CD4-positive, alpha-beta T cell treated with Interleukin-10 for 1 hour (primary cell): ENCODE measurements around the gene UGT1A7.
"Not testable (repeated sequence)": the region's sequence is repeated elsewhere in the genome, so short reads cannot be mapped to it uniquely, and the experiment has no call there.

Source experiments
- DNase-seq: peaks from one replicate; pipeline ENCODE4 v3.0.0-alpha.2; 2020

Gene UGT1A7

DNA sequence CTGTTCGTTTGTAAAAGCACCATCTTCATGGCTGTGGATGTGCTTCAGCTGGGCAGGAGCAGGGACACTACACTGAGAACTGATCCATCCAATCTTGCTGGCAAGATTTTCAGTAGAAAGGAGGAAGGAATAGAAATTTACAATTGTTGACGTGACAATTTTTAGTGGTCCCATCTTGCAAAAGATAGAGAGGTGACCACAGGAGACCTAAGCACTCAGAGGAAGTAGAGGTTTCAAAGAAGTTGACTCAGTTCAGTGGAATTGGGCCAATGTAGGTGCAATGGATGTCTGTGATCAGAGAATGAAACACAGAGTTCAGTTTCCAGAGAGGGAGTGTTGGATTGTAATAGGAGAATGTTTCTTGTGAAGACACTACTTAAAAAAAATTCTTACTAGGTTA lies 32.4 kb downstream of the UGT1A7 start:
- DNase-seq, result no peak

DNA sequence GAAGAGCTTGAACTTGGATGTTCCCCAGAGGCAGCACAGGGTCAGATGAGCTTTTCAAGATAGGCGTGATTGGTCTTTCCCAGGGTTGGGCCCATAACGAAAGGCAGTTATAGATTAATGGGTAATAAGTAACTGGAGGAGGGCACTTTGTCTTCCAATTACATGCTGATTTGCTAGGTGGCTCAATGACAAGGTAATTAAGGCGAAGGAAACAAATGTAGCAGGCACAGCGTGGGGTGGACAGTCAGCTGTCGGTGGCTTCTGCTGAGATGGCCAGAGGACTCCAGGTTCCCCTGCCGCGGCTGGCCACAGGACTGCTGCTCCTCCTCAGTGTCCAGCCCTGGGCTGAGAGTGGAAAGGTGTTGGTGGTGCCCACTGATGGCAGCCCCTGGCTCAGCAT lies 36.9 kb downstream of the UGT1A7 start, which contains the start of gene UGT1A4:
Gene UGT1A4, plus strand, starts transcription at position 185 of the 400 bp plus-strand sequence. Its CDS starts 85 bp downstream, at position 270.
- no peak for DNase-seq

DNA sequence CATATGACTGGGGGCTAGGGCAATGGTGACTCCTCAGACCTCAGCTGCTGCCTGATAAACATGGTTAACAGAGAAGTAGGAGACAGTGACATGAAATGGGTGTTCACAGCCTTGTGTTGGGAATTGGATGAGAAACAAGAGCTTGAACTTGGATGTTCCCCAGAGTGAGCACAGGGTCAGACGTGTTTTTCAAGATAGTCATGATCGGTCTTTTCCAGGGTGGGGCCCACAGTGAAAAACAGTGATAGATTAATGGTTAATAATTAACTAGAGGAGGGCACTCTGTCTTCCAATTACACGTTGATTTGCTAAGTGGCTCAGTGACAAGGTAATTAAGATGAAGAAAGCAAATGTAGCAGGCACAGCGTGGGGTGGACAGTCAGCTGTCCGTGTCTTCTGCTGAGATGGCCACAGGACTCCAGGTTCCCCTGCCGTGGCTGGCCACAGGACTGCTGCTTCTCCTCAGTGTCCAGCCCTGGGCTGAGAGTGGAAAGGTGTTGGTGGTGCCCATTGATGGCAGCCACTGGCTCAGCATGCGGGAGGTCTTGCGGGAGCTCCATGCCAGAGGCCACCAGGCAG lies 47.1 kb downstream of the UGT1A7 start, which contains the start of gene UGT1A3:
Gene UGT1A3, plus strand, starts transcription at position 320 of the 579 bp plus-strand sequence. Its CDS starts 85 bp downstream, at position 405.
- DNase-seq, result no peak

DNA sequence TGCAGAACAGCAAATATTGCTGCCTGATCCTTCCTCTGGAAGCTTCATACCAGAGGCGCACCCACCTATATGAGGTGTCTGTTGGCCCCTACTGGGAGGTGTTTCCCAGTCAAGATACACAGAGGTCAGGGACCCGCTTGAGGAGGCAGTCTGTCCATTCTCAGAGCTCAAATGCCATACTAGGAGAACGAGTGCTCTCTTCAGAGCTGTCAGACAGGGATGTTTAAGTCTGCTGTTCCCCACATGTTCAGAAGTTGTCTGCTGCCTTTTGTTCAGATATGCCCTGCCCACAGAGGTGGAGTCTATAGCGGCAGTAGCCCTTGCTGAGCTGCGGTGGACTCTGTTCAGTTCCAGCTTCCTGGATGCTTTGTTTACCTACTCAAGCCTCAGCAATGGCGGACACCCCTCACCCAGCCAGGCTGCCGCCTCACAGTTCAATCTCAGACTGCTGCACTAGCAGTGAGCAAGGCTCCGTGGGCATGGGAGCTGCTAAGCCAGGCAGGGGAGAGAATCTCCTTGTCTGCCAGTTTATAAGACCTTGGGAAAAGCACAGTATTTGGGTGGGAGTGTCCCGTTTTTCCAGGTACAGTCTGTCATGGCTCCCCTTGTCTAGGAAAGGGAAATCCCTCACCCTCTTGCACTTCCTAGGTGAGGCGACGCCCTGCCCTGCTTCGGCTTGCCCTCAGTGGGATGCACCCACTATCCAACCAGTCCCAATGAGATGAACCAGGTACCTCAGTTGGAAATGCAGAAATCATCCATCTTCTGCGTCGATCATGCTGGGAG lies 55.4 kb downstream of the UGT1A7 start:
- DNase-seq, result not testable (repeated sequence)

- DNase-seq, result no peak
These were observed 59.2 kb downstream of the UGT1A7 start for GRCh38 chr2:233740870-233741269.

- no peak for DNase-seq
These were observed 62.0 kb downstream of the UGT1A7 start for GRCh38 chr2:233743464-233744259.

DNA sequence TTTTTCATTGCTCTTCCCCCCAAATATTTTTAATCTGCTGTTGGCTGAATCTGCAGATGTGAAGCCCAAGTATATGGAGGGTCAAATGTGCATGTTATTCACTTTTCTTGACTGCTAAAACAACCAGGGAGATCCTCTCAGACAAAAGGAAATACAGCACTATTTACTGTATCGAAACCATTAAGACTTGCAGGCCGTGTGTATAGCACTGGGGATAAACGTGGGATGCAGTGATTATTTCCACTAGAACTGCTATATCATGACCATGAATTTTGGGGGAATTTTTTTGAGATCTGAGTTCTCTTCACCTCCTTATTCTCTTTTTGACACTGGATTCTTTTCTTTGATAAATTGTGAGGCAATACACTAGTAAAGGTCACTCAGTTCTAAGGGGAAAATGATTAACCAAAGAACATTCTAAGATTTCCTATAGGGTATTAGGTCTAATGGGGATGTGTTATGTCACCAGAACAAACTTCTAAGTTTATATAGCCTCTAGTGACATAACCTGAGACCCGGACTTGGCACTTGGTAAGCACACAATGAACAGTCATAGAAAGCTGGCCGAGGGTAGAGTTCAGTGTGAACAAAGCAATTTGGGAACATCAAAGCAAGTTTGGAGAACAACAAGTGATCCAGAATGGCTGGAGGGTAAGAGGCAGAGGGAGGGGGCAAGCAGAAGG lies 63.5 kb downstream of the UGT1A7 start:
- no peak for DNase-seq

- not testable (repeated sequence) for DNase-seq
These were observed 64.1 kb downstream of the UGT1A7 start for GRCh38 chr2:233745838-233746237.

DNA sequence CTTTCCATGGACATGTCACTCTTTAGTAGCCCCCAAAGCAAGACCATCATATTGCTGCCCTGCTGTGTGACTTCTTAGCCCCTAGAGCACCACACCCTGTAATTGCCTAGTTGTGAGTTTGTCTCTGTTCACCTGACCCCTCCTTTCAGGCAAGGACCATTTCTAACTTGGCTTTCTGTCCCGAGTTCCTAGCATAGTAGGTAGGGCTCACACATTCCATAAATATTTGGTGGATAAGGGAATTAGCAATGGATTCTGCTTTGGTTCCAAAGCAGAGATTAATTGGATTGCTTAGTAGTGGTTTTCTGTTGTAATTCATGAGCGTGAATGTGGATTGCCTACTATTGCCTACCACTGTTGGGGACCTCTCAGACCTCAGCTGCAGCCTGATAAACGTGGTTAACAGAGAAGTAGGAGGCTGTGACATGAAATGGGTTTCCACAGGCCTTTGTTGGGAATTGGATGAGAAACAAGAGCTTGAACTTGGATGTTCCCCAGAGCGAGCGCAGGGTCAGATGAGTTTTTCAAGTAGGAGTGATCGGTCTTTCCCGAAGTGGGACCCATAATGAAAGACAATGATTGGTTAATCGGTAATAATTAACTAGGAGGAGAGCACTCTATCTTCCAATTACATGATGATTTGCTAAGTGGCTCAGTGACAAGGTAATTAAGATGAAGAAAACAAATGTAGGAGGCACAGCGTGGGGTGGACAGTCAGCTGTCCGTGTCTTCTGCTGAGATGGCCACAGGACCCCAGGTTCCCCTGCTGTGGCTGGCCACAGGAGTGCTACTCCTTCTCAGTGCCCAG lies 65.0 kb downstream of the UGT1A7 start:
- DNase-seq, result no peak

DNA sequence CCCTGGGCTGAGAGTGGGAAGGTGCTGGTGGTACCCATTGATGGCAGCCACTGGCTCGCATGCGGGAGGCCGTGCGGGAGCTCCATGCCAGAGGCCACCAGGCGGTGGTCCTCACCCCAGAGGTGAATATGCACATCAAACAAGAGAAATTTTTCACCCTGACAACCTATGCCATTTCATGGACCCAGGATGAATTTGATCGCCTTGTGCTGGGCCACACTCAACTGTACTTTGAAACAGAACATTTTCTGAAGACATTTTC lies 65.5 kb downstream of the UGT1A7 start:
- DNase-seq, result no peak

DNA sequence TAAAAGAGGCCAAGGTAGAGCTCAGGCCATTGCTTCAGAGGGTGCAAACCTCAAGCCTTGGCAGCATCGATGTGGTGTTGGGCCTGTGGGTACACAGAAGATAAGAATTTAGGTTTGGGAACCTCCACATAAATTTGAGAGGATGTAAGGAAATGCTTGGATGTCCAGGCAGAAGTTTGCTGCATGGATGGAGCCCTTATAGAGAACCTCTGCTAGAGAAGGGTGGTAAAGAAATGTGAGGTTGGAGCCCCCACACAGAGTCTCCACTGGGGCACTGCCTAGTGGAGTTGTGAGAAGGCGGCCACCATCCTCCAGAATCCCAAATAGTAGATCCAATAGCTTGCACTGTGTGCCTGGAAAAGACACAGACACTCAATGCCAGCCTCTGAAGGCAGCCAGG lies 69.0 kb downstream of the UGT1A7 start:
- not testable (repeated sequence) for DNase-seq

GRCh38 chr2:233751212-233752009 lies 69.7 kb downstream of the UGT1A7 start:
- not testable (repeated sequence) for DNase-seq

GRCh38 chr2:233754872-233755611 lies 73.3 kb downstream of the UGT1A7 start:
- no peak for DNase-seq

DNA sequence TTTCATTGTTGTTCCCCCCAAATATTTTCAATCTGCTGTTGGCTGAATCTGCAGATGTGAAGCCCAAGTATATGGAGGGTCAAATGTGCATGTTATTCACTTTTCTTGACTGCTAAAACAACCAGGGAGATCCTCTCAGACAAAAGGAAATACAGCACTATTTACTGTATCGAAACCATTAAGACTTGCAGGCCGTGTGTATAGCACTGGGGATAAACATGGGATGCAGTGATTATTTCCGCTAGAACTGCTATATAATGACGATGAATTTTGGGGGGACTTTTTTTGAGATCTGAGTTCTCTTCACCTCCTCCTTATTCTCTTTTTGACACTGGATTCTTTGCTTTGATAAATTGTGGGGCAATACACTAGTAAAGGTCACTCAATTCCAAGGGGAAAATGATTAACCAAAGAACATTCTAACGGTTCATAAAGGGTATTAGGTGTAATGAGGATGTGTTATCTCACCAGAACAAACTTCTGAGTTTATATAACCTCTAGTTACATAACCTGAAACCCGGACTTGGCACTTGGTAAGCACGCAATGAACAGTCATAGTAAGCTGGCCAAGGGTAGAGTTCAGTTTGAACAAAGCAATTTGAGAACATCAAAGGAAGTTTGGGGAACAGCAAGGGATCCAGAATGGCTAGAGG lies 74.9 kb downstream of the UGT1A7 start:
- no peak for DNase-seq

GRCh38 chr2:233758141-233758540 lies 76.4 kb downstream of the UGT1A7 start:
- no peak for DNase-seq

DNA sequence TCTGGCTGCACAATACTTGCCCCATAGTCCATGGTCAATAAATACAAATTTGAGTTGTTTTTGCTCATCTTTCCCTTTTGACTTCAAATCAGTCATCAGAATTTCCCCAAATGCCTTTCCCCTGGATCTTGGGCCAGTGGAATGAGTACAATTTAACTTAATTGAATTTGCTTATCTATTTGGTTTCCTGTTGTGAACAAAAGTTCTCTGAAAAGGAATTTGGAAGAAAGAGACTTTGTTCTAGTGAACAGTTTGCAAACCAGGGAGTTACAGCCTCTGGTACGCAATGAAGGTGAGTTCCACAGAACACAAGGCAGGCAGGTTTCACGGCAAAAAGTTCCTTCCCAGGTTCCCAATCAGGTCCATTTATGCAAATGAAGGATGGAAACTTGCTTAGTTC lies 77.1 kb downstream of the UGT1A7 start:
- DNase-seq, result no peak

GRCh38 chr2:233760043-233760442 lies 78.3 kb downstream of the UGT1A7 start, which contains the start of gene UGT1A1:
TSS of gene UGT1A1 (plus strand) at chr2:233760270. CDS start at chr2:233760288, 18 bp downstream.
- no peak for DNase-seq

DNA sequence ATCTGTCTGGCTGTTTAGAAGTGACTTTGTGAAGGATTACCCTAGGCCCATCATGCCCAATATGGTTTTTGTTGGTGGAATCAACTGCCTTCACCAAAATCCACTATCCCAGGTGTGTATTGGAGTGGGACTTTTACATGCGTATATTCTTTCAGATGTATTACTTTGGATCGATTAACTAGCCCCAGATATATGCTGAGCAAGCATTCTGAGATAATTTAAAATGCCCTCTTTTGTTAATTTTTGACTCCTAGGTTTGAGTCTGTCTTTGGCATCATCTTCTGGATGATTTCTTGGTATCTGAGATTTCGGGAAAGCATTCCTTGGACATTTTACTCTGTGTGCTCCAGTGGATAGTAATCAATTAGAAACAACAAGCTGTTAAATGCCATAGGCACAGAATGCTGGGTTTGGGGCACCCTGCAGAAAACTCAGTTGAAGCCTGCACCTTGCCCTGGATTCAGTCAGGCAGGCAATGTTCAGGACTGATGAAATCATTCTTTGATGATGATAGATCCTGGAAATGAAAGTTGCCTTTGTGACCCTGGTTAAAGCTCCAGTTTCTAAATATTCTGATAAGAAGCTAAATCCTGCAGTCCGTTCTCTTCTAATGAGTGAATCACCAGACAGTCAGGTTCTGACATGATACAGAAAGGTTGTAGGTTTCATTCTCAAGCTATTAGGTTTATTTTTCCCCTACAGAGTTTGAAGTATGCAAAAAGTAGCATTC lies 79.5 kb downstream of the UGT1A7 start:
- DNase-seq, result no peak

- no peak for DNase-seq
These were observed 82.6 kb downstream of the UGT1A7 start for GRCh38 chr2:233764264-233764663.
